Suprapubic skin (tissue), 4 donors: Measurements from ENCODE around the gene CDHR5. TPM values are rescaled to one million over a fixed set of nuclear protein-coding genes. Genes with fewer than 3 reads are reported as not detected.

ENCODE experiments used
- DNase-seq, 2 donors: peaks; one replicate each; pipeline ENCODE4 v3.0.0-alpha.2; 2019; ENCODE audit warnings: low spot score in 2 of 2
- H3K27ac ChIP-seq: fragments of 200-600 bp; sonication (generic); one replicate; pipeline ENCODE4 v1.5.1; 2019
- H3K27me3 ChIP-seq: fragments of 200-600 bp; sonication (generic); one replicate; pipeline ENCODE4 v1.5.1; 2019
- H3K36me3 ChIP-seq: fragments of 200-600 bp; sonication (generic); one replicate; pipeline ENCODE4 v1.5.1; 2019
- H3K4me1 ChIP-seq: fragments of 200-600 bp; sonication (generic); one replicate; pipeline ENCODE4 v1.5.1; 2019
- H3K4me3 ChIP-seq: fragments of 200-600 bp; sonication (generic); one replicate; pipeline ENCODE4 v1.5.1; 2019; ENCODE audit warnings: mild to moderate bottlenecking
- H3K9me3 ChIP-seq: fragments of 200-600 bp; sonication (generic); one replicate; pipeline ENCODE4 v1.5.1; 2019
- EP300 ChIP-seq: sonication (generic); formaldehyde crosslinking; IDR thresholded peaks from one replicate; pipeline ENCODE4 v1.6.1; 2017; ENCODE audit warnings: antibody characterized with exemption
- POLR2A ChIP-seq, 2 donors: fragments of 450-650 bp; IDR thresholded peaks; one replicate each; pipeline ENCODE4 v1.6.1; 2017; ENCODE audit warnings: antibody characterized with exemption in 2 of 2, mild to moderate bottlenecking in 2 of 2, moderate library complexity in 2 of 2
- POLR2AphosphoS5 ChIP-seq, 3 donors: sonication (generic); formaldehyde crosslinking; IDR thresholded peaks; one replicate each; pipeline ENCODE4 v1.6.1; 2017; ENCODE audit warnings: antibody characterized with exemption in 3 of 3
- WGBS: methylation state at CpG from one replicate; pipeline ENCODE4 v1.1.5; 2018; 5-methylcytosine and 5-hydroxymethylcytosine counted together
- total RNA-seq, 4 donors: library from RNA; depleted of rRNA; stranded (reverse); fragments of >200 nt; gene quantifications; one replicate each; pipeline ENCODE4 v1.1.0, GENCODE V29; 2016
- TF ChIP-seq, protein P1 (sequence below), 2 donors: fragments of 200-600 bp in 1 of 2; fragments of 450-650 bp in 1 of 2; sonication (generic) in 1 of 2; IDR thresholded peaks; one replicate each; pipeline ENCODE4 v1.5.1; 2016 to 2019; ENCODE audit warnings: antibody characterized with exemption in 2 of 2, mild to moderate bottlenecking in 1 of 2, moderate library complexity in 1 of 2

The CDHR5 gene
- total RNA-seq, 4 donors from 2014 or later: 0.53 to 1.1 TPM; not detected in 2

GRCh38 chr11:637593-638521, 13.1 kb upstream of the CDHR5 start:
- peaks cover 27% of the 10 kb centered on the region for H3K4me1 ChIP-seq
- 67% methylated on average over 46 of the region's 55 CpGs for WGBS
- peak overlapping the region; percentile 42 for H3K4me3 ChIP-seq
- no peak for DNase-seq
- H3K36me3 ChIP-seq: no peaks in the 10 kb centered on the region
- TF ChIP-seq POLR2AphosphoS5 (IDR thresholded peaks at IDR 0.05) (no peak), POLR2A (IDR thresholded peaks at IDR 0.05) (no peak), EP300 (no peak)
- TF ChIP-seq, protein P1, sequence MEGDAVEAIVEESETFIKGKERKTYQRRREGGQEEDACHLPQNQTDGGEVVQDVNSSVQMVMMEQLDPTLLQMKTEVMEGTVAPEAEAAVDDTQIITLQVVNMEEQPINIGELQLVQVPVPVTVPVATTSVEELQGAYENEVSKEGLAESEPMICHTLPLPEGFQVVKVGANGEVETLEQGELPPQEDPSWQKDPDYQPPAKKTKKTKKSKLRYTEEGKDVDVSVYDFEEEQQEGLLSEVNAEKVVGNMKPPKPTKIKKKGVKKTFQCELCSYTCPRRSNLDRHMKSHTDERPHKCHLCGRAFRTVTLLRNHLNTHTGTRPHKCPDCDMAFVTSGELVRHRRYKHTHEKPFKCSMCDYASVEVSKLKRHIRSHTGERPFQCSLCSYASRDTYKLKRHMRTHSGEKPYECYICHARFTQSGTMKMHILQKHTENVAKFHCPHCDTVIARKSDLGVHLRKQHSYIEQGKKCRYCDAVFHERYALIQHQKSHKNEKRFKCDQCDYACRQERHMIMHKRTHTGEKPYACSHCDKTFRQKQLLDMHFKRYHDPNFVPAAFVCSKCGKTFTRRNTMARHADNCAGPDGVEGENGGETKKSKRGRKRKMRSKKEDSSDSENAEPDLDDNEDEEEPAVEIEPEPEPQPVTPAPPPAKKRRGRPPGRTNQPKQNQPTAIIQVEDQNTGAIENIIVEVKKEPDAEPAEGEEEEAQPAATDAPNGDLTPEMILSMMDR (IDR thresholded peaks at IDR 0.05): no peak
- no peaks in the 10 kb centered on the region for H3K9me3 ChIP-seq
- H3K27ac ChIP-seq: no peak overlapping the region
- H3K27me3 ChIP-seq: peaks cover 39% of the 10 kb centered on the region

DNA sequence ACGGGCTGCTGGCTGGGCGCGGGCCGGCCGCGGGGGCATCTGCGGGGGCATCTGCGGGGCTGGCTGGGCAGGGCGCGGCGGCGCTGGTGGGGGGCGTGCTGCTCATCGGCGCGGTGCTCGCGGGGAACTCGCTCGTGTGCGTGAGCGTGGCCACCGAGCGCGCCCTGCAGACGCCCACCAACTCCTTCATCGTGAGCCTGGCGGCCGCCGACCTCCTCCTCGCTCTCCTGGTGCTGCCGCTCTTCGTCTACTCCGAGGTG, 12.5 kb upstream of the CDHR5 start:
- TF ChIP-seq, protein P1 (IDR thresholded peaks at IDR 0.05): no peak
- no peak for TF ChIP-seq POLR2A (IDR thresholded peaks at IDR 0.05)
- no CpG with 5 or more reads among the region's 34 CpGs for WGBS
- Histone ChIP-seq H3K9me3 (no peaks in the 10 kb centered on the region), H3K4me1 (peaks cover 27% of the 10 kb centered on the region), H3K36me3 (no peaks in the 10 kb centered on the region), H3K27ac (no peak overlapping the region), H3K4me3 (peak overlapping the region; percentile 42), H3K27me3 (peaks cover 39% of the 10 kb centered on the region)
- DNase-seq: no peak

DNA sequence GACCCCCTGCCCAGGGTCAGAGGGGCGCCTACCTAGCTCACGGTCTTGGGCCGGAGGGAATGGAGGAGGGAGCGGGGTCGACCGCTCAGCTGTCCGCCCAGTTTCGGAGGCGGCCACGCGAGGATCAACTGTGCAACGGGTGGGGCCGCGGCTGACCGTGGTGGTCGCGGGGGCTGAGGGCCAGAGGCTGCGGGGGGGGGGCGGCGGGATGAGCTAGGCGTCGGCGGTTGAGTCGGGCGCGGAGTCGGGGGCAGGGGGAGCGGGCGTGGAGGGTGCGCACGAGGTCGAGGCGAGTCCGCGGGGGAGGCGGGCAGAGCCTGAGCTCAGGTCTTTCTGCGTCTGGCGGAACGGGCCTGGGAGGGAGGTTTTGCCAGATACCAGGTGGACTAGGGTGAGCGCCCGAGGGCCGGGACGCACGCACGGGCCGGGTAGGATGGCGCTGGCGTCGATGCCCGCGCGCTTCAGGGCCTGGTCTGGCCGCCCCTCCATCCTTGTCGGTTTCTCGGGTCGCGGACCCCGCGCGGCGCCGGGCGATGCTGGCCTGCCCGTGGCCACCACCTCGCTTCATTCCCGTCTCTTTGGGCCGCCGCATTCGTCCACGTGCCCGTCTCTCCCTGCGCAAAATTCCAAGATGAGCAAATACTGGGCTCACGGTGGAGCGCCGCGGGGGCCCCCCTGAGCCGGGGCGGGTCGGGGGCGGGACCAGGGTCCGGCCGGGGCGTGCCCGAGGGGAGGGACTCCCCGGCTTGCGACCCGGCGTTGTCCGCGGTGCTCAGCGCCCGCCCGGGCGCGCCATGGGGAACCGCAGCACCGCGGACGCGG, 12.0 kb upstream of the CDHR5 start, which contains the start of gene DRD4:
DRD4 (plus strand) TSS at position 759 of the 822 bp plus-strand sequence; CDS start at position 795, 36 bp downstream.
- WGBS: 32% methylated on average over 54 of the region's 100 CpGs
- no peak for DNase-seq
- no peak within 1 kb of the TSS for H3K27ac ChIP-seq
- no peaks in the 10 kb centered on the region for H3K36me3 ChIP-seq
- TF ChIP-seq EP300 (no peak), POLR2A (IDR thresholded peaks at IDR 0.05) (no peak), POLR2AphosphoS5 (IDR thresholded peaks at IDR 0.05) (no peak)
- TF ChIP-seq, protein P1 (IDR thresholded peaks at IDR 0.05): no peak
- peak within 1 kb of the TSS; percentile 42 for H3K4me3 ChIP-seq
- H3K9me3 ChIP-seq: no peaks in the 10 kb centered on the region
- peaks cover 39% of the 10 kb centered on the region for H3K27me3 ChIP-seq
- peaks cover 27% of the 10 kb centered on the region for H3K4me1 ChIP-seq

- 79% methylated on average over 19 of the region's 22 CpGs for WGBS
- Histone ChIP-seq H3K4me3 (no peak overlapping the region), H3K27ac (no peak overlapping the region), H3K9me3 (no peaks in the 10 kb centered on the region), H3K4me1 (peaks cover 27% of the 10 kb centered on the region), H3K36me3 (no peaks in the 10 kb centered on the region), H3K27me3 (peaks cover 39% of the 10 kb centered on the region)
- no peak for DNase-seq
- TF ChIP-seq POLR2A (IDR thresholded peaks at IDR 0.05) (no peak), POLR2AphosphoS5 (IDR thresholded peaks at IDR 0.05) (no peak), EP300 (no peak)
- TF ChIP-seq, protein P1 (IDR thresholded peaks at IDR 0.05): no peak
Measured at GRCh38 chr11:635945-636510, 11.3 kb upstream of the CDHR5 start.

DNA sequence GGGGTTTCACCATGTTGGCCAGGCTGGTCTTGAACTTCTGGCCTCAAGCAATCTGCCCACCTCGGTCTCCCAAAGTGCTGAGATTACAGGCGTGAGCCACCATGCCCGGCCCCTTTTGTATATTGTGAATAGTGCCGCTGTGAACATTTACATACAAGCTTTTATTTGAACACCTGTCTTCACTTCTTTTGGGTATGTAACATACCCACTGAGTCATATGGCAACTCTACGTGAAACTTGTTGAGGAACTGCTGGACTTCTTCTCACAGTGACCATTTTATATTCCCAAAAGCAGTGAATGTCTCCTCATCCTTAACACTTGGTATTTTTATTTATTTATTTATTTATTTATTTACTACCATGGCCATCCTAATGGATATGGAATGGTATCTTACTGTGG, 6.1 kb upstream of the CDHR5 start:
- Histone ChIP-seq H3K4me1 (peaks cover 9% of the 10 kb centered on the region), H3K36me3 (no peaks in the 10 kb centered on the region), H3K27me3 (peaks cover 16% of the 10 kb centered on the region), H3K9me3 (no peaks in the 10 kb centered on the region), H3K27ac (no peak overlapping the region), H3K4me3 (no peak overlapping the region)
- no peak for TF ChIP-seq POLR2AphosphoS5 (IDR thresholded peaks at IDR 0.05)
- no peak for TF ChIP-seq POLR2A (IDR thresholded peaks at IDR 0.05)
- TF ChIP-seq, protein P1 (IDR thresholded peaks at IDR 0.05): no peak
- TF ChIP-seq EP300: no peak
- 95% methylated on average over 5 of the region's 5 CpGs for WGBS
- DNase-seq: no peak
